Coronary artery (tissue), 2 donors: ENCODE measurements around the gene PCYT2.

Experiments used
- DNase-seq: peaks from one replicate; pipeline ENCODE4 v3.0.0-alpha.2; 2017; ENCODE audit warnings: low spot score
- H3K27ac ChIP-seq, 2 donors: fragments of 200-600 bp; sonication (generic); one replicate each; pipeline ENCODE4 v1.5.1; 2016 to 2019
- H3K4me3 ChIP-seq: fragments of 200-600 bp; sonication (generic); 2 replicates; pipeline ENCODE4 v1.5.1; 2016; ENCODE audit warnings: mild to moderate bottlenecking, moderate library complexity
- CTCF ChIP-seq: fragments of 200-600 bp; sonication (generic); IDR thresholded peaks from one replicate; pipeline ENCODE4 v1.5.1; 2019; ENCODE audit warnings: antibody characterized with exemption

PCYT2 gene

GRCh38 chr17:81871387-81872230 is 39.6 kb downstream of the PCYT2 start:
- peak overlapping the region; percentile 90 for H3K4me3 ChIP-seq
- no peak for TF ChIP-seq CTCF
- DNase-seq: peak; percentile 96
- peak overlapping the region; percentile 83 to 100 for H3K27ac ChIP-seq

- peak within 1 kb of the TSS; percentile 83 to 100 for H3K27ac ChIP-seq
- H3K4me3 ChIP-seq: peak within 1 kb of the TSS; percentile 90
- no peak for TF ChIP-seq CTCF
- DNase-seq: no peak
Observed at GRCh38 chr17:81870981-81871386, 40.2 kb downstream of the PCYT2 start, which contains the start of gene ARHGDIA. ARHGDIA (minus strand) TSS chr17:81871337; CDS start chr17:81869930, 1,407 bp downstream.

DNA sequence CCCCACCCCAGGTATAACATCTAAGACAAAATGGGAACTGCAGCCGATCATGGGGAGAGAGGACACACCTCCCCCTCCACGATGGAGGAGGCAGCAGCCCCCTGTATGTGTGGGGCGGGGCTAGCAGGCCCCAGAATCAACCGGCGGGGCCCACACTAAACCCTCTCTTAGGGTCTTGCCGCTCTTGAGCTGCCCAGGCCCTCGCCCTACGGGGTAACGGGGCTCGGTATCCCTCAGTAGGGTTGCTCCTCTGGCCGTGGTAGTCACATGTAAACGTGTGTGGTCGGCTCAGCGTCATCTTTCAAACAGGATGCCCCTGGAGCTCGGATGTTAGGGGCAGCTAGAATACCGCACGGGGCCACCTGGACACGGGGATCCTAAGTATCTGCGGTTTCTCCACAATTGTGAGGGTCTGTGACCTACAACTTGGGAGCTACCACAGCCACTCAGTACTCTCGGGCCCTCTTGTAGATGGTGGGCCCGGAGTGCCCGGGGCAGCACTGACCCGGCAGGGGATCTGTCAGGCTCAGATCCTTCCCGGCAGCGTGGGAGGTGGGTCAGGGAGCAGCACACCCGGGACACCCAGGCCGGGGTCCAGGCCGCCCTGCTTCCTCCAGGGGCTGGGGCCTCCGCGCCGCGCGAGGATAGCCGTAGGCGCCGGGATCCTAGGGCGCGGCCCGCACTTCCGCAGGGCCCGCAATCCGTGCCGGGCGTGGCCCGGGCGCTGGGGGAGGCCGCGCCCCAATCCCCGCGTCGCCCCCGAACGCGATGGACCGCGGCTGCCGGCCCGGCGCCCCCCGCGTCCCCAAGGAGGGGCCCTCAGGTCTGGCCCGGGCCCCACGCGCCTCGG is 40.8 kb downstream of the PCYT2 start:
- no peak for DNase-seq
- Histone ChIP-seq H3K4me3 (peak overlapping the region; percentile 90), H3K27ac (peak overlapping the region; percentile 83 to 100)
- TF ChIP-seq CTCF: no peak

GRCh38 chr17:81869221-81870130 is 41.7 kb downstream of the PCYT2 start:
- DNase-seq: no peak
- peak; percentile 72 for TF ChIP-seq CTCF
- Histone ChIP-seq H3K27ac (peak overlapping the region; percentile 83 to 100), H3K4me3 (peak overlapping the region; percentile 90)

GRCh38 chr17:81868674-81869220 is 42.5 kb downstream of the PCYT2 start:
- Histone ChIP-seq H3K4me3 (peak overlapping the region; percentile 90), H3K27ac (peak overlapping the region; percentile 83 to 100)
- no peak for DNase-seq
- TF ChIP-seq CTCF: no peak

- TF ChIP-seq CTCF: no peak
- DNase-seq: no peak
- no peak overlapping the region for H3K4me3 ChIP-seq
- peak overlapping the region; percentile 83 to 100 for H3K27ac ChIP-seq
Observed at GRCh38 chr17:81867991-81868673, 43.1 kb downstream of the PCYT2 start.
